SU-DHL-6 (cell line): Measurements from ENCODE around the gene OMP.

ENCODE experiments used
- H2AFZ ChIP-seq: fragments of 200-600 bp; sonication (generic); 2 replicates; pipeline ENCODE4 v1.6.1; 2014; ENCODE audit warnings: low read depth, mild to moderate bottlenecking, moderate library complexity, mixed read lengths, antibody characterized with exemption, low read length; ENCODE audit not compliant: severe bottlenecking
- H3F3A ChIP-seq: fragments of 200-600 bp; shearing (Covaris generic); 2 replicates; pipeline ENCODE4 v1.6.0; 2016; ENCODE audit warnings: antibody characterized with exemption, mild to moderate bottlenecking; ENCODE audit not compliant: insufficient read depth
- H3K27ac ChIP-seq: fragments of 200-600 bp; sonication (generic); 2 replicates; pipeline ENCODE4 v1.5.1; 2016; ENCODE audit warnings: low read depth, mild to moderate bottlenecking, low read length, moderate library complexity, mixed read lengths
- H3K27me3 ChIP-seq: fragments of 200-600 bp; sonication (generic), shearing (Covaris generic); 2 replicates; pipeline ENCODE4 v1.6.0; 2014; ENCODE audit warnings: mild to moderate bottlenecking, low read length
- H3K36me3 ChIP-seq: fragments of 200-600 bp; sonication (generic); 2 replicates; pipeline ENCODE4 v1.6.1; 2014; ENCODE audit warnings: mild to moderate bottlenecking, low read length, mixed read lengths
- H3K4me2 ChIP-seq: fragments of 300-600, 200-600 bp; shearing (Covaris generic), sonication (generic); 2 replicates; pipeline ENCODE4 v1.6.0; 2014; ENCODE audit warnings: low read length, low read depth, mild to moderate bottlenecking; ENCODE audit not compliant: poor library complexity, severe bottlenecking
- H3K4me3 ChIP-seq: fragments of 200-600 bp; sonication (generic); 2 replicates; pipeline ENCODE4 v1.5.1; 2014; ENCODE audit warnings: antibody characterized with exemption, low read length, mild to moderate bottlenecking, mixed read lengths; ENCODE audit not compliant: insufficient read depth, poor library complexity, severe bottlenecking
- H3K79me2 ChIP-seq: fragments of 200-600 bp; sonication (generic); 2 replicates; pipeline ENCODE4 v1.6.1; 2014; ENCODE audit warnings: mild to moderate bottlenecking, low read length, moderate library complexity; ENCODE audit not compliant: insufficient read depth
- H3K9ac ChIP-seq: fragments of 200-600 bp; sonication (generic); 2 replicates; pipeline ENCODE4 v1.7.0; 2014; ENCODE audit warnings: mild to moderate bottlenecking, low read length
- H3K9me2 ChIP-seq: fragments of 200-600 bp; sonication (generic); replicated peaks from 2 replicates; pipeline ENCODE4 v1.6.1; 2014; ENCODE audit warnings: low read length; ENCODE audit not compliant: insufficient read depth
- H3K9me3 ChIP-seq: fragments of 200-600 bp; sonication (generic); 2 replicates; pipeline ENCODE4 v1.6.1; 2014; ENCODE audit warnings: low read length, mixed read lengths; ENCODE audit not compliant: insufficient read depth
- H4K20me1 ChIP-seq: fragments of 200-600 bp; sonication (generic); 2 replicates; pipeline ENCODE4 v1.6.1; 2014; ENCODE audit warnings: low read depth, mild to moderate bottlenecking, antibody characterized with exemption, low read length, moderate library complexity, mixed read lengths
- EZH2phosphoT487 ChIP-seq: fragments of 200-600 bp; sonication (generic), shearing (Covaris generic); conservative IDR thresholded peaks from 2 replicates; pipeline ENCODE4 v1.6.1; 2018; ENCODE audit warnings: mild to moderate bottlenecking, antibody characterized with exemption, low read length, moderate library complexity, mixed read lengths
- TF ChIP-seq, protein P1 (sequence below): fragments of 200-600 bp; sonication (generic); IDR thresholded peaks from one replicate; pipeline ENCODE4 v1.5.1; 2017; ENCODE audit warnings: antibody characterized with exemption, mild to moderate bottlenecking, low read length, moderate library complexity; ENCODE audit not compliant: insufficient read depth, poor library complexity, severe bottlenecking

OMP gene

DNA sequence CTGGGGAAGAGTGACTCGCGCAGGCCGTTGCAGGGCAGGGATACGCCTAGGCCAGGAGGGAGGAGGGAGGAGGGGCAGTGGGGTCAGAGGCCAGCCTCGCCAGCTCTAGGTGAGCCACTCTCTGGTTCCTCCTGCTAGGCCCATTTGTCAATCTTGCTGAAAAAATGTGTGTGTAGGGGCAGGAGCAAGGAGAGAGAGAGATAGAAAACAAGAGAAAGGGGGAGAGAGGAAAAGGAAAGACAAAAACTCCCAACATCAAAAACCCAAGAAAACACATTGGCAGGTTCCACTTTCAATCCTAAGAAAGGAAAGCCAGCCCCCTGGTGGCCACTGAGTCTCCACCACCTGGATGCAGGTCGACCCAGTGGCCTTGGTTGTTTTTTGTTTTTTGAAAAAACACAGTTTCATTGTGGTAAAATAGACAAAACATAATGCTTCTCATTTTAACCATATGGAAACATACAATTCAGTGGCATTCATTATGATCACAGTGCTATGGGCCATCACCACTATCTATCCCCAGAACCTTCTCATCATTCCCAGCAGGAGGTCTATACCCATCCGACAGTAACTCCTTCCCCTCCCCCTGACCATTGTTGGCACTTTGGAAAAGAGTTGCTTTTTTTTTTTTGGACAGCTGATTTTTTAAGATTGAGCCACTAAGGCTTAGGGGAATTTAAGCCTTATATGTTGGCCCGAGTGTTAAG lies 10.9 kb downstream of the OMP start:
- no peaks in the 10 kb centered on the region for H3K9me2 ChIP-seq
- H3K27ac ChIP-seq: no peak overlapping the region
- no peak overlapping the region for H3K4me2 ChIP-seq
- no peaks in the 10 kb centered on the region for H3K27me3 ChIP-seq
- no peak overlapping the region for H2AFZ ChIP-seq
- H3K9me3 ChIP-seq: no peaks in the 10 kb centered on the region
- no peak overlapping the region for H3K4me3 ChIP-seq
- no peaks in the 10 kb centered on the region for H3K36me3 ChIP-seq
- TF ChIP-seq EZH2phosphoT487: no peak
- TF ChIP-seq, protein P1, sequence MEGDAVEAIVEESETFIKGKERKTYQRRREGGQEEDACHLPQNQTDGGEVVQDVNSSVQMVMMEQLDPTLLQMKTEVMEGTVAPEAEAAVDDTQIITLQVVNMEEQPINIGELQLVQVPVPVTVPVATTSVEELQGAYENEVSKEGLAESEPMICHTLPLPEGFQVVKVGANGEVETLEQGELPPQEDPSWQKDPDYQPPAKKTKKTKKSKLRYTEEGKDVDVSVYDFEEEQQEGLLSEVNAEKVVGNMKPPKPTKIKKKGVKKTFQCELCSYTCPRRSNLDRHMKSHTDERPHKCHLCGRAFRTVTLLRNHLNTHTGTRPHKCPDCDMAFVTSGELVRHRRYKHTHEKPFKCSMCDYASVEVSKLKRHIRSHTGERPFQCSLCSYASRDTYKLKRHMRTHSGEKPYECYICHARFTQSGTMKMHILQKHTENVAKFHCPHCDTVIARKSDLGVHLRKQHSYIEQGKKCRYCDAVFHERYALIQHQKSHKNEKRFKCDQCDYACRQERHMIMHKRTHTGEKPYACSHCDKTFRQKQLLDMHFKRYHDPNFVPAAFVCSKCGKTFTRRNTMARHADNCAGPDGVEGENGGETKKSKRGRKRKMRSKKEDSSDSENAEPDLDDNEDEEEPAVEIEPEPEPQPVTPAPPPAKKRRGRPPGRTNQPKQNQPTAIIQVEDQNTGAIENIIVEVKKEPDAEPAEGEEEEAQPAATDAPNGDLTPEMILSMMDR: peak; percentile 32
- no peak overlapping the region for H3K9ac ChIP-seq
- no peaks in the 10 kb centered on the region for H3K79me2 ChIP-seq
- no peaks in the 10 kb centered on the region for H4K20me1 ChIP-seq
- no peaks in the 10 kb centered on the region for H3F3A ChIP-seq

GRCh38 chr11:77114089-77114463 lies 11.4 kb downstream of the OMP start:
- Histone ChIP-seq H3F3A (no peaks in the 10 kb centered on the region), H3K4me3 (no peak overlapping the region), H4K20me1 (no peaks in the 10 kb centered on the region), H2AFZ (no peak overlapping the region), H3K27me3 (no peaks in the 10 kb centered on the region), H3K9me2 (no peaks in the 10 kb centered on the region), H3K27ac (no peak overlapping the region), H3K36me3 (no peaks in the 10 kb centered on the region), H3K9ac (no peak overlapping the region), H3K9me3 (no peaks in the 10 kb centered on the region), H3K4me2 (no peak overlapping the region), H3K79me2 (no peaks in the 10 kb centered on the region)
- TF ChIP-seq, protein P1: no peak
- TF ChIP-seq EZH2phosphoT487: no peak

DNA sequence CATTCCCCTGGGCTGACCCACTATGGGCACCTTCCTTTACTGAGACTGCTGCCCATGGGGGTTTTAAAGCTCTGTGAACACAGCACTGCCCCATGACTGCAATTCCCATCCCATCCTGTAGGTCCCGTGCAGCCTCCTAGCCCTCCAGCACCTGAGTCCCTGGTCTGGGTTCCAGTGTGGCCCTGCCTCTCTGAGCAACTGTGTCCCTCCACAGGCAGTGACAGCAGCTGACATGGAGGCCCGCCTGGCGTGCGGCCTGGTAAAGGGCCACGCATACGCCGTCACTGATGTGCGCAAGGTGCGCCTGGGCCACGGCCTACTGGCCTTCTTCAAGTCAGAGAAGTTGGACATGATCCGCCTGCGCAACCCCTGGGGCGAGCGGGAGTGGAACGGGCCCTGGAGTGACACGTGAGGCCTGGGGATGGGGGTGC lies 12.6 kb downstream of the OMP start:
- Histone ChIP-seq H3K4me2 (no peak overlapping the region), H3K4me3 (no peak overlapping the region), H3K27ac (no peak overlapping the region), H3K36me3 (no peaks in the 10 kb centered on the region), H3F3A (no peaks in the 10 kb centered on the region), H3K79me2 (no peaks in the 10 kb centered on the region), H4K20me1 (no peaks in the 10 kb centered on the region), H3K9ac (no peak overlapping the region), H2AFZ (no peak overlapping the region), H3K9me3 (no peaks in the 10 kb centered on the region), H3K27me3 (no peaks in the 10 kb centered on the region), H3K9me2 (no peaks in the 10 kb centered on the region)
- no peak for TF ChIP-seq EZH2phosphoT487
- TF ChIP-seq, protein P1: no peak

DNA sequence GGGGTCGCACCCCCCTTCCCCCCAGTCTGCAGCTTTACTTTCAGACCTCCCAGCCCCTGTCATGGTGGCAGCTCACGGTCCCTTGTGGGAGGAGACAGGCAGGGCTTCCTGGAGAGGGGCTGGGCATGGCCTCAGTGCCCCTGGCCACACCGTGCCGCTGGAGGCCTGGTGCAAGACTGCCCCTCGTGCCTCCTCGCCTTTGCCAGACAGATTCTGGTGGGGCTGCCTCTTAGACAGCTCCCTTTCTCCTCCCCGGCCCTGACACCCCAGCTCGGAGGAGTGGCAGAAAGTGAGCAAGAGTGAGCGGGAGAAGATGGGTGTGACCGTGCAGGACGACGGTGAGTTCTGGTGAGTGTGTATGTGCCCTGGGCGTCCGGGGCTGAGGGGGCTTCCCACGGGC lies 13.3 kb downstream of the OMP start:
- Histone ChIP-seq H3K9ac (no peak overlapping the region), H3K27ac (no peak overlapping the region), H3F3A (no peaks in the 10 kb centered on the region), H3K4me3 (no peak overlapping the region), H3K9me3 (no peaks in the 10 kb centered on the region), H4K20me1 (no peaks in the 10 kb centered on the region), H3K27me3 (no peaks in the 10 kb centered on the region), H3K9me2 (no peaks in the 10 kb centered on the region), H3K79me2 (no peaks in the 10 kb centered on the region), H2AFZ (no peak overlapping the region), H3K4me2 (no peak overlapping the region), H3K36me3 (no peaks in the 10 kb centered on the region)
- TF ChIP-seq, protein P1: no peak
- no peak for TF ChIP-seq EZH2phosphoT487
